Measurements from ENCODE around the gene IL20RA.

DNA sequence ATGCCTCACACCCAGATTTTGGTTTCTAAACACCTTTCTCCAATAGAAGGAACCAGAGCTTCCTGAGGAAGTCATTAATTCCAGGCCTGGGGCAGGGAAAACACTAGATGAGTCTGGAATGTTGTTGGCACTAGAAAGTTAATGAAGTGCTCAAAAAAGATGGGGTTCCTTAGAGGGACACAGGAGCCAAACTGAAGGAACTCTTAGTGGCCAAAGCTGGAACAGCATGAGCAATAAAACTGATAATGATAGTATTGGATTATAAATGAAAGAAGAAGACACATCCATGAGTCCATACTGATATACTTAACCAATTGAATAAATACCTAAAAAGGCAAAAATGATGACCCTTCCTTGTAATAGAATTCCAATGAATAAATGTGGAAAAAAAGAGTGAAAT is 4.4 kb downstream of the IL20RA start:
- TF ChIP-seq EZH2 (optimal IDR thresholded peaks at IDR 0.05; ENCODE audit: low read depth, low read length) (no peak), EZH2phosphoT487 (IDR thresholded peaks at IDR 0.05; ENCODE audit: low read length) (no peak)
- TF ChIP-seq, protein P1, sequence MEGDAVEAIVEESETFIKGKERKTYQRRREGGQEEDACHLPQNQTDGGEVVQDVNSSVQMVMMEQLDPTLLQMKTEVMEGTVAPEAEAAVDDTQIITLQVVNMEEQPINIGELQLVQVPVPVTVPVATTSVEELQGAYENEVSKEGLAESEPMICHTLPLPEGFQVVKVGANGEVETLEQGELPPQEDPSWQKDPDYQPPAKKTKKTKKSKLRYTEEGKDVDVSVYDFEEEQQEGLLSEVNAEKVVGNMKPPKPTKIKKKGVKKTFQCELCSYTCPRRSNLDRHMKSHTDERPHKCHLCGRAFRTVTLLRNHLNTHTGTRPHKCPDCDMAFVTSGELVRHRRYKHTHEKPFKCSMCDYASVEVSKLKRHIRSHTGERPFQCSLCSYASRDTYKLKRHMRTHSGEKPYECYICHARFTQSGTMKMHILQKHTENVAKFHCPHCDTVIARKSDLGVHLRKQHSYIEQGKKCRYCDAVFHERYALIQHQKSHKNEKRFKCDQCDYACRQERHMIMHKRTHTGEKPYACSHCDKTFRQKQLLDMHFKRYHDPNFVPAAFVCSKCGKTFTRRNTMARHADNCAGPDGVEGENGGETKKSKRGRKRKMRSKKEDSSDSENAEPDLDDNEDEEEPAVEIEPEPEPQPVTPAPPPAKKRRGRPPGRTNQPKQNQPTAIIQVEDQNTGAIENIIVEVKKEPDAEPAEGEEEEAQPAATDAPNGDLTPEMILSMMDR (IDR thresholded peaks at IDR 0.05; ENCODE audit: low read length): peak; percentile 30

All from MM.1S (cell line).